NCI-H1694 treated with DMSO at 0.1 percent for 48 hours (cell line): ENCODE measurements around the gene WDR3.
"Not testable (repeated sequence)": the region's sequence is repeated elsewhere in the genome, so short reads cannot be mapped to it uniquely, and the experiment has no call there.

Experiments used
- DNase-seq: peaks from one replicate; lab custom pipeline; 2025; lab: John Stamatoyannopoulos, UW

The WDR3 gene

DNA sequence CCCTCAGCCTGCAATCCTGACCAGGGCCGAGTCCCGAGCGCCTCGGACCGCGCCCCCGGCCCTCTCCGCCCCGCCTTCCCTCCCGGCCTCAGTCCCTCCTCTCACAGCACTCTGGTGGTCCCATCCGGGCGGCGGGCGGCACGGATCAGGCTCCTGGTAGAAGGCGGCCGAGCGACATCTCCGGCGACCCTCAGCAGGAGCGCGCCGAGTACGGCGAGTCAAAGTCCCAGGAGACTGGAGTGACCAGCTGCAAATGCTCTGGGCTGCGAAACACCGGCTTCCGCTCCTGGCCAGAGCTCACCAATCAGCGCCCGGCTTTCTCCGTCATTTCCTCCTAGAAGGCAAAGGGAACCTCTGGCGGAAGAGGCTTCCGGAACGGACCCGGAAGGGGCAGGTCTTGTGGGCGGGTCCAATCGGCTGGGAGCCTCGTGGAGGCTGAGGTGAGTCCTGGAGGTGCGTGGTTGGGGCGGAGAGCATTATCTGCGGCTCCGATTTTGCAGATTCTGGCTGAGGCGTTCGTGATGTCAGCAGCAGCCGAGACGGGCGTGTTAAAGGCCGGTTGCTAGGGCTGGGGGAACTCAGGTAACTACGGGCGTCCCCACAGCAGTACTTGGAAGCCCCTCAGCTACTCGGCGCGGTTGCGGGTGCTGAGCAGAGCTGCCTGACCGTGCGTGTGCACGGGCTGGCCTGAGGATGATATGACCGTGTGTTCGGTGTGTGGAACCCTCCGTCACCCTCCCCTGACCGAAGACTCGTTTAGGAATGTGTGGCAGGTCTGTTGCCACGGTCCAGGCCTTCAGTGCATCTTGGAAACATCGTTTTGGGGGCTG, at the start of gene WDR3, which contains the start of gene GDAP2:
Gene WDR3, plus strand, starts transcription at position 397 of the 830 bp plus-strand sequence. CDS start 3,581 bp downstream, outside the sequence.
Gene GDAP2, minus strand, starts transcription at position 279 of the 830 bp plus-strand sequence. CDS start 9,264 bp downstream, outside the sequence.
- peak; percentile 89 for DNase-seq

DNA sequence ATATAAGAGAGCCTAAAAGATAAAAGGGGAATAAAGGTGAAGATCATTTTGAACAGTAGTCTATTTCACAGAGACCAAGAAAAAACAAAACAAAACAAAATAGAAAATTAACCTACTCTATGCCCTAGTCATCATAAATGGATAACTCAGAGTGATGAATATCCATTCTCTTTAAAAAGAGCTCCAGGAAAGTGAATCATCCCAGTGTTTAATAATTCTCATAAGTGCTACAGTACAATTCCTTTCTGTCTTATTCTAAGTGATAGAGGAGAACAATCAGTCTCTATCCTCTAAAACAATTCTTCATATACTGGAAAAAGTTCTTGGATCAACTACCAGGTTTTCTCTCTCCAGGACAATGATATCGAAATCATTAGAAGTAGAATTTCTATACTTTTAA, 45.9 kb upstream of the WDR3 start:
- no peak for DNase-seq

DNA sequence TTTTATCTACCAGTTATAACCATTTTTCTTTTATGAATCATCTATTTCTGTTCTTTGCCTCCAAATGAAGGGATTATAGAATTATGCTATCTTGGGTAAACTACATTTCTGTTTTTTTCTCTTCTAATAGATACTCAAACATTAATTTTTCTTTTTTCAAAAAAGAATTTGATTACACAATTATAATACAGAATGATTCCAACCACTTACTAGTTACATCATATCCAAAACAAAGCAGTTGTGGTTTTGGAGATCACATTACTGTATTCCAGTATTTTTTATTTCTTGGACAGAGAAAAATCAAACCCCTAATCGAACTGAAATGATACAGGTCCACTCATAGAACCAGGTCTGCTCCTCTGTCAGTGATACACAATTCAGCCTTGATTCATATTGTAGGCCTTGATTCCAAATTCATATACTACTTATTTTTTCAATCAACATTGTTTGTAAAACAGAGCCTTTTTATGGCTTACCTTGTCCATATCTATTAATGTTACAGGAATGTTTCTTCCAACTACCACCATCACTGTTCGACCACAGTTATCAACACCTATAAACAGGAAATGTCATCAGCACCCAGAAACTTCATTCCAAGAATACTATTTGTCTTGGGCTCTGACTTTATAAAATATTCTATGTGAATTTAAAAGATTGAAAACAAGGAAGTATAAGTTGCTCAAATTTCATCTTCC, 43.3 kb upstream of the WDR3 start:
- DNase-seq, result no peak

DNA sequence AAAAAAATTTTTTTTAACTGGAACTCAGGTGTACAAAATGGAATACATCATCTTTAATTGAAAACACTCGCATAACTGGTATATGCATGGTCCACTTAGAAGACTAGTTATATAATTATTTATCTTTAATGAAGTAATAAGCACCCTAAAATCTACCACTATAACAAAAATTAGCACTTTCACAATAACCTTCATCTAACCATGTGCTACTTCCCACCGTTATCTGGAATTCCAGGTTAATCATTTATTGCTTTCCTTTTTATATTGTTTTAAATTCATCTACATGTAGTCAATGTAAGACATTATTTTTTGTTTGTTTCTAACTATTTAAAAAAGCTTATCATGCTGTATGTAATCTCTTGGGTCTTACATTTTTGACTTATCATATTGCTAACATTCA, 39.1 kb upstream of the WDR3 start:
- DNase-seq, result no peak

DNA sequence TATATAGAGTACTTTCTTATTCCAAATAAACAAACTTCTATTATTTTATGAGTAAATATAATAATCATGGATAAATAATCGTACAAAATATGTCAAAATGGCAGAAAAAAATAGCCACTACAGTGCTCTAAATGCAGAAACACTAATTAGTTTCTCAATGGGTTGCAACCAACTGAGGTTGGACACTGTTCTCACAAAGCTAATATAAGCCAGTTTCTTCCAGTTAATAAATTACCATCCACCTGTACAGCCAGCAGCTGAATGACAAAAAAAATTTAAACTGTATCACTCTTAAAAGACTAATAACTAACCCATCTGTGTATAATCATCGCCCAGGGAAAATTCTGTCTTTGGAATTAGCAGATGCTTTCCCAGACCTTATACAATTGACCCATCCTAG, 37.0 kb upstream of the WDR3 start:
- no peak for DNase-seq

DNA sequence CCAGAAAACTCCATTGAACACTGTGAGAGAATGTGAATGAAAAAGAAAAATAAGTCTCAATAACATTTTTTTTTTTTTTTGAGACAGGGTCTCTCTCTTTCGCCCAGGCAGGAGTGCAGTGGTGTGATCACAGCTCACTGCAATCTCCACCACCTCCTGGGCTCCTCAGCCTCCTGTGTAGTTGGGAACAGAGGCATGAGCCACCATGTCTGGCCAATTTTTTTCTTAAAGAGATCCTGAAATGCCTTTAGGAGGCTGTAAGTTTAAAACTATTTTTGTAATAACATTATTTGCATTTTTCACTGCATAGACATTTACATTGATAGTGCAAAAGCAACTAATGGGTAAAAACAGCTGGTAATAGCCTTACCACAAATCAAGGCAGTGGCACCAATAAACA, 35.5 kb upstream of the WDR3 start:
- no peak for DNase-seq

DNA sequence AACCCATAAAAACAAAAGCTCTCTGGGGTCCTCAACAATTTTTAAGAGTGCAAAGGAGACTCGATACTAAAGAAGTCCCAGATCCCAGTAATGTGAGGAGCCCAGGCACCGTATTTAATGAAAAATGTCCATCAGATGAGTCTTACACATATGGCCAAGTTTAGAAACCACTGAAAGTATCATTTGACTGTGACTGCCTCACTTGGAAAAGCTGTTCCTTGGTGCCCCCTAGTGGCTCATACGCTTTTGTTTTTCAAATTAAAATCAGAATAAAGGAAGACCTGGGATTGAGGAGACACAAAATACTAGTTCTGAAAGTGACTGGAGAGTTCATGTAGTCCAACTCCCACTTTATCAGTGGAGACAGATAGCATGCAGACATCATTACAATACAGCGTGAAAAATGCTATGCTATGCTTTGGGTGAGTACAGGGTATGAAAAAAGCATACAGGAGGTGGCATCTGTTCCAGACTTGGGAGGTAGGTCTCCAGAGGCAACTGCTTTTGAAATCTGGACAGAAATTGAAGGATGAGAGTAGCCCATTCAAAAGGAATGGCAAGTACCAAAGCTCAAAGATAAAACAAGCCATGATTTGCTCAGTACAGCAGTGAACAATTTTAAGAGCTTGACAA, 33.9 kb upstream of the WDR3 start:
- DNase-seq, result peak; percentile 94

DNA sequence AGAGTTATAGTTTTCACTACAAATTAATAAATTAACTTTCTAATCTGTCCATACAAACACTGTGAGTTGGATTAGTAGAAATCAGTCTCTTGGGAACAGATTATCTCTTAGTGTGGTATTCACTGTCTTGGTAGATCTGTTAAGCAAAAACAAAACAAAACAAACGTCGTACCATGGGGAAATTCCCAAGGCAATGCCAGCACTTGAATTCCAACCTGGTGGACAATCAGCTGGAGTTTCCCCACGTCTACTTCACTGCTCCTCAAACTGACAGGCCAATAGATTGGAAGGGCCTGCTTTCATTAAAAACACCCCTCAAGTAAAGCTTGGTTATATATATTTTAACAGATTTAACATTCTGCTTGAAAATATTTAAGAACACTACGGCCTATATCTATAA, 32.0 kb upstream of the WDR3 start:
- no peak for DNase-seq

DNA sequence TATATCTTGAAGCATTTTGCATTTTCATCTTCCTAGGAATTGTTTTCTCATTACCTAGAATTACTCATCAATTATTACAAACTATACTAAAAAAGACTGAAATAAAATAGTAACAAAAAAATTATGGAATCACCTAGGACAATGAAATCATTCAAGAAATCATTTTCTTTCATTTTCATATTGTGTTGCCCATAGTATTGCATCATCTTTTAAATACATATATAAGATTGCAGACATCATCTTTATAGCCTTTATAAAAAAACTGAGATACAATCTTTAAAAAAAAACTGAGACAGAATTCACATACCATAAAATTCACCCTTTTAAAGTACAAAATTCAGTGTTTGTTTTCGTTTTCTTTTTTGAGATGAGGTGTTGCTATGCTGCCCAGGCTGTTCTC, 29.7 kb upstream of the WDR3 start:
- DNase-seq, result no peak

DNA sequence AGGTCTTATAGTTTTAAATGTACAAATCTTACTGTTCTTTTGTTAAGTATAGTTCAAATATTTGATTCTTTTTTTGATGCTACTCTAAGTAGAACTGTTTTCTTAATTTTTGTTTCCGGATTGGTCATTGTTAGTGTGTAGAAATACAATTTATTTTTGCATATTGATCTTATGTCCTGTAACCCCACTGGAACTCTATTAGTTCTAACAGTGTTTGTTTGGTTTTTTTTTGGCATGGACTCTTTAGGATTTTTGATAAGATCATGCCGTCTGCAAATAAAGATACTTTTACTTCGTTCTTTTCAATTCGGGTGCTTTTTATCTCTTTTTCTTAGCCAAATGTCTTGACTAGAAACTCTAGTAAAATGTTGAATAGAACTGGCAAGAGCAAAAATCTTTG, 26.6 kb upstream of the WDR3 start:
- no peak for DNase-seq

DNA sequence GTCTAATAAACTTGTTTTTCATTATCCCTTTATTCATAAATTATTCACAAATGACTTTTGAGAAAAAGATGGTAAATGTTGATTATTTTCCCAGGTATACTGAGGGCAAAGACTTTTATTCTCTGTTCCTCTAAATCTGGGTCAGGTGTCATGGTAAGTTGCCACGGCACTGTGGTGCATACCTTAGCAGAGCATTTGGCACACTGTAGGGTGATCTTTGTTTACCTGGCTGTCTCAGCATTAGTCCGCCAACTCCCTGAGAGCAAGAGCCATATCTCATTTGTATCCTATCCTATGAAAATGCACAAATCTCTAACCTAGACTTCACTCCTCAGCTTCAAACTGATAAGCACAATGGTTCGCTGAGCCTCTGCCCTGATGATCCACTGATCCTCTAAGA, 25.1 kb upstream of the WDR3 start:
- no peak for DNase-seq

DNA sequence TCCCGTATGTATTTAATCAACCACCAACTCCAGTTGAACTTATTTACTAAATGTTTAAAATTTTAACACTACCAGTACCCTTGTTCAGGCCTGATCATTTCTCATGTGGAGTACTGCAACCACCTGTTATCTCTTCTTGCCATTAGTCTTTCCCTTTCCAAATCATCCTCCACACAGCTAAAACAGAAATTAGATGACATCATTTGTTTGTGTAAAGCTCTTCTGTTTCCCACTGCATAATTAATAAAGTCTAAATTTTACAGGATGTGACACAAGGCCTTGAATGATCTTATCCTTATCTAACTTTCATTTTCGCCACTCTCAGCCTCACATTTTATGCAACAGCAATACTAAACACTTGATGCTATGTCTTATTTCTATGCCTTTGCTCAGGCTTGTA, 24.5 kb upstream of the WDR3 start:
- DNase-seq, result no peak

DNA sequence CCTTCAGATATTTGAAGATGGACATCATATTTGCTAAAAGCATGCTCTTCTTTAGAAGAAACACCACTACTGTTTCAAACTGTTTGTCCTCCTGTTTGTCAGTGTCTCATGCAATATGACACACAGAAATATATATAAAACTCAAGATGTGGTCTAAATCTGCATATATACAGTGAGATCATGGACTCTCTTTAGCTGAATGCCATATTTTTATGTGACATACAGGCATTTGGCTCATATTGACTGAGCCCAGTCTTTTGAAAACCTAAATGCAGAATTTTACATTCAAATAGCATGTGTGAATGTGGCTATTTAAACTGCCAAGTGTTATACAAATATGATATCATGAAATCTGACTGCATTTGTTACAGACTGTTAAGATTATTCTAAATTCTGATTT, 18.5 kb upstream of the WDR3 start:
- DNase-seq, result no peak

DNA sequence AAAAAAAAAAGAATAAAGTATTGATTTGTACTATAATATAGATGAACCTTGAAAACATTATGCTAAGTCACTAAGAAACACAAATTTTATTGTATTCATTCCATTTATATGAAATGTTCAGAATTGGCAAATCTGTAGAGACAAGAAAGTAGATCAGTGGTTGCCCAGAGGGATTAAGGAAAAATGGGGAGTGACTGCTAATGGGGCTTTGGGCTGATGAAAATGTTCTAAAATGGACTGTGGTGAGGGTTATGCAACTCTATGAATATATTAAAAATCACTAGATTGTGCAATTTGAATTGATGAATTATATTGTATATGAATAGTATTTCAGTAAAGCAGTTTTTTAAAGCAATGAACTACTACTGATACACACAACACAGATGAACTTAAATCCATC, 10.2 kb upstream of the WDR3 start:
- DNase-seq, result no peak

DNA sequence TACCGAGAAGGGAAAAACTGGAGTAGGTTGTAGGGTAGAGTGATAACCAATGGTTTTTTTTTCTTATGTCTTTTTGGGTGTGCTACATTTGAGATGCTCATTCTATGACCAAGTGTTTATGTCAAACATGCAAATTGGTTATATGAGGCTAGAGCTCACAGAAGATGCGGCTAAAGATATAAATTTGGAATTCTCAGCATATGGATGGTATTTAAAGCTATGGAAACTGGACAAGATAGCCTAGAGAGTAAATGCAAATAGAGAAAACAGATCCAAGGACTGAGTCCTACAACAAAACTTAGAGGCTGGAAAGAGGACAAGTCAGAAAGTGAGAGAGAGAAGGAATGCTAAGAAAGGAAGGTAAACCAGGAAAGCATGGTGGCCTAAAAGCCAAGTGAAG, 7.5 kb upstream of the WDR3 start:
- no peak for DNase-seq

DNA sequence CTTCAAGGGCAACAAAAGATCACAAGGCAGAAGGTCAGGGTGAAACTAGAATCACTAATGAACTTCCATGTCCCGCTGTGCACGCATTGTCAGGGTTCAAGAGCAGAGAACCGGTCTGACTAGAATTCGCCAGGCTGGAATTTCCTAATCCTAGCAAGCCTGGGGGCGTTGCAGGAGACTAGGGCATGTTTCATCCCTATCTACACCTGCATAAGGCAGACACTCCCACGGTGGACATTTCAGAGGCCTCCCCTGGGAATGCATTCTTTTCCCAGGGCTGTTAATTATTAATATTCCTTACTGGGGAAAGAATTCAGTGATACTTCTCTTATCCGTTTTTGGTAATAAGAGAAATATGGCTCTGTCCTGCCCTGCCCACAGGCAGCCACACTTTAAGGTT, 6.8 kb upstream of the WDR3 start:
- not testable (repeated sequence) for DNase-seq

DNA sequence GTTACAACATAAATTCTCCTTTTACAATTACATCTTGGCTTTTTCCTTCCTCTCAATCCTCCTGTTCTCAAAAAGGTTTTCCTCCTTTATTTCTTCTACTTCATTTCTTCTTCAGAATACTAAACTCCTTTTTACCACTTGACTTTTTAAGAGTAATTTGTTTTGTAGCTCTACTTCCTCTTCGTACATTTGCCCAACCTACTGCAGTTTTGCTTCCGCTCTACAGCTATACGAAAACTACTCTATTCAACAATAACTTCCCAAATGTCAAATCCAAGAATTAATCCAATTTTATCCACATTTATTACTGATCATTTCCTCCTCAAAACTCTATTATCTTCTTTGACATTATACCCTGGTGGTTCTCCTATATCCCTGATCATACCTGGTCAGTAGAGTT, 3.6 kb upstream of the WDR3 start:
- no peak for DNase-seq

DNA sequence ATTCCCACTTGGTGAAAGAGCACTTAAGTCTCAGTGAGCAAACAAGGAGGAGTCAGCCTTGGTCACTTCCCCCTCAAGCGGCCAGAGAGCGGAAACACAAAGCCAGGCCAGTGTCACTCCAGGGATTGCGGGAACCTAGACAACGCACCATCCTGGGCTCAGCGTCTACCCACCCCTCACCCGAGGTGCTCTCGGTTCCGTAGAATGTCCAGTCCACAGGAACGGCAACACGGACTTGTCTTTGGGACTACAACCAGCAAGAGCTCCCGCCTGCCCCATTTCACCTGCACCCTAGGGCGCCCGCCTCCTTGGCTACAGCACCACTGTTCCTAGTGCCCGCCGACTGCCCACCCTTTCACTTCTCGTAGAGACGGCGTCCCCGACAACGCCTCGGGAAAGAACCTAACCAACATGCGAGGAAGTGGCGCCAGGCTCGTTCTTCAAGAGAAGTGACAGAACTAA, 627 bp upstream of the WDR3 start:
- DNase-seq, result no peak

DNA sequence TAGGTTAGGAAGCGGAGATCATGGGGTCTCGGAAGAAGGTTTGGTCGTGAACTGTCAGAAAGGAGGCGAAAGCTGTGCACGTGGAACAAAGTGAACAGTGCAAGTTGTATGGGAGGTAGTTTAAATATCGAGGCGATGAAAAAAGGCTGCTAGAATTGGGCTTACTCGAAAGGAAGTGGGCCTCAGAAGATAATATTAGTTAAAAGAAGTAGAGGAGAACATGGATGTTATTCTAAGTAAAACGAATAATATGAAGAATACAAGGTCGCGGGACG, 571 bp downstream of the WDR3 start:
- no peak for DNase-seq

DNA sequence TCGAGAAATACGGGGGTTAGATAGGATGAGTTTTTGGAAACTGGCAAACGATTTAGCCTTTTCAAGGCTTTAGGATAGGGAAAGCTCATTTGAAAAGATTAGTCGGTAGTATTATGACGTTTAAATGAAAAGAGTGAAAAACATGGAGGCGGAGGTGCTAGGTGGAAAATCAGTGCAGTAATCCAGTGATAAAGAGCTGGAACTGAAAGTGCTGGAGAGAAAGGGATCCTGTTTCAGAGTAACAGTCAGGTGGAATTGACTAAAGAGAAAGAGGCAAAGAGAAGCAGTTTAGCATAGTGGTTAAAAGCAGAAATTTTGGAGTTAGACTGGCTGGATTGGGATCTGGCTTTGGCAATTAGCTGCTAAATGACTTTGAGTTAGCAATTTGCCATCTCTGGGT, 945 bp downstream of the WDR3 start:
- DNase-seq, result no peak

DNA sequence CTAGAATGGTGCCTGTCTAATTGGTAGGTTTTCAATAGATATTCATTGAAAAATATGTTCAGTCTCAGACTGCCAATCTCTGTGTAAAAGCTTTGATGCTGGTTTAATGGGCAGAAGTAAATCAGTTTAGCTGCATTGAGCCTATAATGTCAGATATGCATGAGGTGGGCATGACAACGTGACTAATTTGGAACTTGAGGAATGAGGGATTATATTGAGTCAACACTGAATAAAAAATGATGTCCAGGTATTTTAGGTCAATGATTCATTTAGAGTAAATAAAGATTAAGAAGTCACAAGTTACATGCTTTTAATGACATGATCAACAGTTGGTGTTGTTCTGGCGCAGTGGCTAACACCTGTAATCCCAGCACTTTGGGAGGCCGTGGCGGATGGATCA, 3.0 kb downstream of the WDR3 start:
- no peak for DNase-seq

DNA sequence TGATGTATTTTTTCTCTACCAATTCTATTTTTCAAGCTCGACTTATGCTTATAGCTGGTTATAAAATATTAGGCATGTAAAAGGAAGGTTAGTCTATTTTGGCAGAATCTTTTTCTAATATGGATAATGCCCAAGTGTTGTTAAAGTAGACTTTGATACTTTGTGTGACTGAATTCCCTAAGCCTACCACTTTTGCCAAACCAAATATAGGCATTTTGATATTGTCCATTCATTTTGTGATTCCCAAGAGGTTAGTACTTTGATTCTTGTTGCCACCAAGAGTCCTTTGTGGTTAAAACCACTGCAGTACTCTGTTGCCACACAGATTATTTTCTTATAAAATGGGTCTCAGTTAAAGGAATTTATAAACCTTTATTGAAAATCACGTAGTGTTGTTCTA, 4.2 kb downstream of the WDR3 start:
- no peak for DNase-seq

DNA sequence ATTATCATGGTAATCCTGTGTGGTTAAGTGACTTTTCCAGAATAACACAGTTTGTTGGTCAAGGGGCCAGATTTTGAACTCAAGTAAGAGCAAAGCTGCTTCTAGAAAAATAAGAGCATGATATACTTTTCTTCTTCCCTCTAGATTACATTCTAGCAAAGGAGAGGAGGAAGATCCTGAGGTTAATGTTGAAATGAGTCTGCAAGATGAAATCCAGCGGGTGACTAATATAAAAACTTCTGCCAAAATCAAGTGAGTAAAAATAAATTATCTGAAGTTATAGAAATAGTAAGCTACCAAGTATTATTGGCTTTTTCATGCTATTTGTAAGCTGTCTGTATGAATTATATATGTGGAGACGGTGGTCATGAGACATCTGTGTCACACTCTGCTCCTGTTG, 12.8 kb downstream of the WDR3 start:
- DNase-seq, result no peak
